ENCODE data around the gene GPATCH8. TPM values are rescaled to one million over a fixed set of nuclear protein-coding genes. Genes with fewer than 3 reads are reported as not detected.
A peak's percentile ranks its signal among the peaks of the same experiment; 100 is the strongest.
"Not testable (repeated sequence)": the region's sequence is repeated elsewhere in the genome, so short reads cannot be mapped to it uniquely, and the experiment has no call there.

The GPATCH8 gene
- total and polyA plus RNA-seq, 11 donors: 12.8 to 24.9 (median 20.3) TPM

- H3K4me3 ChIP-seq: no peak overlapping the region
- H3K36me3 ChIP-seq: no peaks in the 10 kb centered on the region
- H3K4me1 ChIP-seq: no peaks in the 10 kb centered on the region
- no peak overlapping the region for H3K27ac ChIP-seq
- intact Hi-C loops (cut with DNase I): loop anchor here in 5 of 10 donors (1.0 to 10.0 kb wide), 4 partner anchors 119 to 129 kb away; no protein-coding TSS in a partner anchor
- peaks cover 0 to 8% (median 0%) of the 10 kb centered on the region in 12 donors for H3K9me3 ChIP-seq
- TF ChIP-seq POLR2A (IDR thresholded peaks at IDR 0.05) (no peak), CTCF (IDR thresholded peaks at IDR 0.05) (no peak)
- no peak for ATAC-seq
- DNase-seq: no peak
- H3K27me3 ChIP-seq: peaks cover 0 to 21% (median 0%) of the 10 kb centered on the region in 9 donors
- WGBS, 4 donors: 64 to 72% (median 70%) methylated on average over 3 of the region's 3 CpGs
Measured at GRCh38 chr17:44523672-44523972, 20.4 kb upstream of the GPATCH8 start.

GRCh38 chr17:44522883-44523671, 19.9 kb upstream of the GPATCH8 start:
- peaks cover 0 to 22% (median 0%) of the 10 kb centered on the region in 9 donors for H3K27me3 ChIP-seq
- intact Hi-C loops (cut with DNase I): loop anchor here in 5 of 10 donors (1.0 to 10.0 kb wide), 4 partner anchors 118 to 128 kb away; no protein-coding TSS in a partner anchor
- ATAC-seq: peak in 3 of 4 donors; percentile 71 to 88 (median 86)
- H3K9me3 ChIP-seq: peaks cover 0 to 8% (median 0%) of the 10 kb centered on the region in 12 donors
- 53 to 62% (median 58%) methylated on average over 14 of the region's 14 CpGs for WGBS, 4 donors
- TF ChIP-seq POLR2A (IDR thresholded peaks at IDR 0.05) (no peak), CTCF (IDR thresholded peaks at IDR 0.05) (peak; percentile 29 to 65 (median 47))
- no peak overlapping the region for H3K27ac ChIP-seq
- H3K4me3 ChIP-seq: no peak overlapping the region
- no peaks in the 10 kb centered on the region for H3K4me1 ChIP-seq
- peak; percentile 48 to 81 (median 64) for DNase-seq
- H3K36me3 ChIP-seq: no peaks in the 10 kb centered on the region

DNA sequence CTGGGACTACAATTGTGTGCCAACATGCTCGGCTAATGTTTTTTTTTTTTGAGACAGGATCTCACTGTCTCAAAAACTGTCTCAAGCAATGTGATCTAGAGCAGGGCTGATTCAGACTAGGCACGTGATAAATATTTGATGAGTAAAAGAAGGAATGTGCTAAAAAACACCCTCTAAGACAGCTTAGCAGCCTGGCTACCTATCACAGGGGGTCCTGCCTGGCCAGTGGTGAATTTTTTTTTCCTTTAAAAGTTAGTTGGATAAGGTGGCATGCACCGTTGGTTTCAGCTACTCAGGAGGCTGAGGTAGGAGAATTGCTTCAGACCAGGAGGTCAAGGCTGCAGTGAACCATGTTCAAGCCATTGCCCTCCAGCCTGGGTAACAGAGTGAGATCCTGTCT, 14.8 kb upstream of the GPATCH8 start:
- WGBS, 4 donors: 48 to 60% (median 54%) methylated on average over 3 of the region's 3 CpGs
- H3K9me3 ChIP-seq: no peaks in the 10 kb centered on the region
- peaks cover 0 to 27% (median 0%) of the 10 kb centered on the region in 9 donors for H3K27me3 ChIP-seq
- intact Hi-C loops (cut with DNase I): no loop called here
- no peak overlapping the region for H3K4me3 ChIP-seq
- H3K4me1 ChIP-seq: no peaks in the 10 kb centered on the region
- TF ChIP-seq CTCF (IDR thresholded peaks at IDR 0.05) (no peak), POLR2A (IDR thresholded peaks at IDR 0.05) (no peak)
- no peak for ATAC-seq
- H3K27ac ChIP-seq: no peak overlapping the region
- DNase-seq: no peak
- H3K36me3 ChIP-seq: no peaks in the 10 kb centered on the region

- H3K36me3 ChIP-seq; intact Hi-C loops (cut with DNase I); H3K9me3 ChIP-seq; DNase-seq; H3K4me1 ChIP-seq; H3K4me3 ChIP-seq; H3K27ac ChIP-seq; ATAC-seq: not testable (repeated sequence)
- 33 to 42% (median 35%) methylated on average over 14 of the region's 14 CpGs for WGBS, 4 donors
- peaks cover 0 to 24% (median 0%) of the 10 kb centered on the region in 9 donors for H3K27me3 ChIP-seq
Measured at GRCh38 chr17:44511241-44512134, 8.3 kb upstream of the GPATCH8 start.

GRCh38 chr17:44506939-44507604, 3.9 kb upstream of the GPATCH8 start:
- ATAC-seq: not testable (repeated sequence)
- intact Hi-C loops (cut with DNase I): loop anchor here in 2 of 10 donors (10.0 kb wide), 2 partner anchors 102 to 292 kb away; partner anchors contain the start of gene UBTF (in 1 of the 2)

More at GRCh38 chr17:44506939-44507604, 3.9 kb upstream of the GPATCH8 start:
- peaks cover 0 to 14% (median 7%) of the 10 kb centered on the region in 12 donors for H3K4me1 ChIP-seq
- not testable (repeated sequence) for H3K9me3 ChIP-seq, H3K4me3 ChIP-seq, H3K27ac ChIP-seq, H3K36me3 ChIP-seq, DNase-seq
- WGBS, 4 donors: 91 to 93% (median 92%) methylated on average over 10 of the region's 10 CpGs
- H3K27me3 ChIP-seq: peaks cover 0 to 18% (median 0%) of the 10 kb centered on the region in 9 donors
